A549 (cell line): ENCODE data around the gene GRIK1. TPM values are rescaled to one million over a fixed set of nuclear protein-coding genes. Genes with fewer than 3 reads are reported as not detected.

Experiments used
- ATAC-seq, 2 experiments: fragments of 200-7000 bp in 1 of 2; fragments of >200 bp in 1 of 2; cut with Nextera tagmentation in 1 of 2; cut with Tn5 transposase in 1 of 2; 3 replicates each; pipeline versions ENCODE4 v1.8.0 to v1.9.1; 2018 to 2020; ENCODE audit warnings: mild to moderate bottlenecking in 1 of 2, moderate library complexity in 1 of 2
- CTCF ChIA-PET: fragments of 300-600 bp; sonication (Branson Sonifier 250); formaldehyde crosslinking; extraction: SDS; loops from one replicate; lab custom pipeline; 2021; ENCODE audit warnings: antibody characterized with exemption, inconsistent platforms; lab: Yijun Ruan, JAX
- POLR2A ChIA-PET: fragments of 350-600 bp; formaldehyde crosslinking; extraction: SDS; loops from one replicate; lab custom pipeline; 2021; ENCODE audit warnings: antibody characterized with exemption, inconsistent platforms; lab: Yijun Ruan, JAX
- DNase-seq, 2 experiments: peaks; one replicate each; pipeline versions ENCODE4 v3.0.0 to v3.0.0-alpha.2; 2011 to 2016; ENCODE audit warnings: low read depth in 1 of 2, low spot score in 1 of 2
- FAIRE-seq: peaks from 2 replicates; lab custom pipeline; 2011; peaks lifted over from hg19 to GRCh38; lab: Jason Lieb, UNC
- H3K27ac ChIP-seq, 2 experiments: fragments of >200 bp; sonication (Bioruptor Twin); formaldehyde crosslinking; 3 replicates each; pipeline ENCODE4 v1.5.1; 2016 to 2017
- H3K4me1 ChIP-seq: fragments of >200 bp; sonication (Bioruptor Twin); formaldehyde crosslinking; 3 replicates; pipeline ENCODE4 v1.6.1; 2016
- H3K4me2 ChIP-seq: fragments of >200 bp; sonication (Bioruptor Twin); formaldehyde crosslinking; 3 replicates; pipeline ENCODE4 v1.6.1; 2016
- H3K4me3 ChIP-seq: fragments of >200 bp; sonication (Bioruptor Twin); formaldehyde crosslinking; 3 replicates; pipeline ENCODE4 v1.5.1; 2016
- H3K9me3 ChIP-seq: fragments of >200 bp; sonication (Bioruptor Twin); formaldehyde crosslinking; 3 replicates; pipeline ENCODE4 v1.6.1; 2016
- ATOH8 ChIP-seq: fragments of 250-450 bp; sonication (Bioruptor Pico); IDR thresholded peaks from 2 replicates; pipeline ENCODE4 v1.5.0; 2020; ENCODE audit warnings: low read depth, mild to moderate bottlenecking, moderate library complexity
- BHLHE40 ChIP-seq: IDR thresholded peaks from 2 replicates; pipeline ENCODE4 v1.6.1; 2012; ENCODE audit warnings: low read depth, low read length, inconsistent platforms
- CHD2 ChIP-seq: fragments of 150-350 bp; IDR thresholded peaks from 2 replicates; pipeline ENCODE4 v1.6.1; 2014; ENCODE audit warnings: low read length; ENCODE audit not compliant: partially characterized antibody
- E2F6 ChIP-seq: IDR thresholded peaks from 2 replicates; pipeline ENCODE4 v1.6.1; 2012; ENCODE audit warnings: low read depth, borderline replicate concordance
- EHF ChIP-seq: fragments of 250-450 bp; sonication (Bioruptor Pico); IDR thresholded peaks from 2 replicates; pipeline ENCODE4 v1.5.0; 2020; ENCODE audit warnings: mild to moderate bottlenecking
- EP300 ChIP-seq, 2 experiments: fragments of >200 bp; sonication (Bioruptor Twin); formaldehyde crosslinking; IDR thresholded peaks; 2 replicates in 1 of 2; 3 replicates in 1 of 2; pipeline ENCODE4 v1.6.1; 2016 to 2017
- ESRRA ChIP-seq: fragments of 150-350 bp; IDR thresholded peaks from 2 replicates; pipeline ENCODE4 v1.6.1; 2014; ENCODE audit warnings: mild to moderate bottlenecking, low read length, borderline replicate concordance
- FOSL2 ChIP-seq, 2 experiments: fragments of 450-650 bp in 1 of 2; fragments of >200 bp in 1 of 2; sonication (Bioruptor Twin) in 1 of 2; formaldehyde crosslinking; IDR thresholded peaks; 2 replicates each; pipeline versions ENCODE4 v1.5.0 to v1.6.1; 2016 to 2020; ENCODE audit warnings: mild to moderate bottlenecking in 1 of 2, moderate library complexity in 1 of 2
- FOXS1 ChIP-seq: fragments of 250-450 bp; sonication (Bioruptor Pico); IDR thresholded peaks from 2 replicates; pipeline ENCODE4 v1.5.0; 2020; ENCODE audit warnings: mild to moderate bottlenecking, moderate library complexity
- JUNB ChIP-seq: fragments of >200 bp; sonication (Bioruptor Twin); formaldehyde crosslinking; IDR thresholded peaks from 2 replicates; pipeline ENCODE4 v1.6.1; 2016
- KDM5A ChIP-seq: fragments of 200-600 bp; sonication (generic); IDR thresholded peaks from 2 replicates; pipeline ENCODE4 v1.6.1; 2016; ENCODE audit warnings: antibody characterized with exemption, mild to moderate bottlenecking
- MAZ ChIP-seq: fragments of 150-350 bp; IDR thresholded peaks from 2 replicates; pipeline ENCODE4 v1.6.1; 2014; ENCODE audit warnings: antibody characterized with exemption, low read depth, low read length, borderline replicate concordance
- NFE2L2 ChIP-seq: fragments of 150-350 bp; conservative IDR thresholded peaks from 2 replicates; pipeline ENCODE4 v1.6.1; 2014; ENCODE audit warnings: low read length
- NPAS2 ChIP-seq: fragments of 250-450 bp; sonication (Bioruptor Pico); IDR thresholded peaks from 2 replicates; pipeline ENCODE4 v1.8.0; 2022; ENCODE audit warnings: mild to moderate bottlenecking, moderate library complexity, borderline replicate concordance
- NR3C1 ChIP-seq: fragments of >200 bp; sonication (Bioruptor Twin); formaldehyde crosslinking; IDR thresholded peaks from 3 replicates; pipeline ENCODE4 v1.6.1; 2017
- TP53 ChIP-seq: fragments of 250-450 bp; sonication (Bioruptor Pico); IDR thresholded peaks from 2 replicates; pipeline ENCODE4 v1.5.0; 2021; ENCODE audit warnings: mild to moderate bottlenecking, moderate library complexity
- ZC3H11A ChIP-seq: fragments of 450-650 bp; IDR thresholded peaks from 2 replicates; pipeline ENCODE4 v1.6.1; 2014; ENCODE audit warnings: antibody characterized with exemption, mild to moderate bottlenecking
- ZFP36 ChIP-seq: fragments of 450-650 bp; IDR thresholded peaks from 2 replicates; pipeline ENCODE4 v1.6.1; 2014; ENCODE audit warnings: borderline replicate concordance; ENCODE audit not compliant: partially characterized antibody
- WGBS: methylation state at CpG from one replicate; pipeline ENCODE4 v1.1.6; 2017; ENCODE audit errors: missing lambda C conversion rate; 5-methylcytosine and 5-hydroxymethylcytosine counted together
- polyA plus RNA-seq, 4 experiments: library from polyadenylated mRNA; depleted of rRNA in 3 of 4; stranded (reverse); fragments of >200 nt; fragmentation: RNase III in 1 of 4; extraction: RNeasy Plus Mini Kit Qiagen cat#74134 plus additional on column Dnase treatment in 1 of 4; gene quantifications; 2 replicates in 3 of 4; 3 replicates in 1 of 4; pipeline ENCODE4 v1.2.3, GENCODE V29; 2011 to 2017
- TF ChIP-seq, protein P1 (sequence below): fragments of 200-600 bp; sonication (generic); IDR thresholded peaks from 2 replicates; pipeline ENCODE4 v1.6.1; 2016; ENCODE audit warnings: antibody characterized with exemption, mild to moderate bottlenecking, moderate library complexity

GRIK1 gene
- polyA plus RNA-seq, 2 of the 4 experiments (the other 2 are of a cell fraction): not detected

DNA sequence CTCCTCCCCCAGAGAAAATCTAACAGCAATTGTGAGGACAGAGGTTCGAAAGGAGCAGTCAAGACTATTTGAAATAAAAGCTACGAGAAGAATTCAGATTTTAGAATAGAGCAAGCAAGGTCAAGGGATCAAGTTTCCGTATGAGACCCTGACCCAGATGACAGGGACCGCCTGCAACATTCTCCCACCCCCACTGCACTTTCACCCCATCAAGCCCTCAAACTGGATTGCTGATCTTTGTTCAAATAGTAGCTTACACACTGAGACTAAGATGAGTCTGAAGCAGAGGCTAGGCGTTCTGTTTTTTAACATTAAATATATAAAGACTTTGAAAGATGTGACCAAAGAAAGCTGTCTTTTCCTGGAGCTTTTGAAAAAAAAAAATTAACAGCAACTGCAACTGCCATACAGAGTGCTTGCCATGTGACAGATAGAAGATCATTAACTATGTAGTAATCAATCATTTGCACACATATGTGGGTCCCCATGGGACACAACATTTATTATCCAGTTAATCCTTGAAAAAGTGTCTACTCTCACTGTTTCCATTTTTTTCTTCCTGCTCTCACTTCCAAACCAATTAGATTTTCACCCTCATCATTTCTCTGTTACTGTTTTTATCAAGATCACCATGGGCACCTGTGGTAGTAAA lies 120.0 kb downstream of the GRIK1 start:
- Histone ChIP-seq H3K27ac (no peak overlapping the region), H3K4me1 (no peaks in the 10 kb centered on the region), H3K4me3 (no peak overlapping the region), H3K4me2 (no peak overlapping the region), H3K9me3 (no peaks in the 10 kb centered on the region)
- ATAC-seq (no peak), FAIRE-seq (no peak), DNase-seq (no peak)
- no peak for TF ChIP-seq E2F6
- WGBS: 8% methylated on average over 5 of the region's 5 CpGs
- CTCF ChIA-PET: no interaction called here
- POLR2A ChIA-PET: no interaction called here

DNA sequence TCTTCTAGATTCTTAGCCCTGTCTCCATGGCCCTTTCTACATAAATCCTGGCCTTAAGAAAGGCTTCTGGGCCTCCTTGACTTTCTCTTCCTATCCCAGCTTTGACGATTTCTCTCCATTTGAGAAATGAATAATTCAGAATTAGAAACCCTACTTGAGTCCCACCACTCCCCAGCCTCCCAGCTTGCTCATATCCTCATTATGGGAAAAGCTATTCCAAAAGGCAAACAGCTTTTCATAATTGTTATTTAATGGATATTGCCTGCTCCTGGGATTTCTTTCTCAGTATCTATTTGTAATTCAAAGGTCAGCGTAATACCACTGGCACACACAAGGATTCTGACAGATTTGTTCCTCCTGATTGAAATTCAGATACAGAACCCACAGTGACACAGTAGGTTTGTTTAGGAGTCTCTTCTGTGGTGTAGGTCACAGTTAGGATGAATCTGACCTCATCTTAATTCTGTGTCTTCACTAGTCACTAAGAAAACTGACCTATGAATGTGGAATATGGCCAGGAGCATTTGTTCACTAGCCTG lies 121.3 kb downstream of the GRIK1 start:
- 12% methylated on average over 2 of the region's 2 CpGs for WGBS
- ATAC-seq (no peak), DNase-seq (no peak)
- no peak overlapping the region for H3K4me2 ChIP-seq
- H3K4me1 ChIP-seq: no peaks in the 10 kb centered on the region
- CTCF ChIA-PET: no interaction called here
- H3K27ac ChIP-seq: no peak overlapping the region
- TF ChIP-seq CHD2 (no peak), TP53 (CRISPR knock-in tag) (no peak), BHLHE40 (no peak)
- TF ChIP-seq, all 56 proteins: peak for 0
- FAIRE-seq: no peak
- POLR2A ChIA-PET: no interaction called here
- no peaks in the 10 kb centered on the region for H3K9me3 ChIP-seq
- H3K4me3 ChIP-seq: no peak overlapping the region

- H3K9me3 ChIP-seq: no peaks in the 10 kb centered on the region
- ATAC-seq: no peak
- 0% methylated on average over 3 of the region's 3 CpGs for WGBS
- no peaks in the 10 kb centered on the region for H3K4me1 ChIP-seq
- TF ChIP-seq EHF (CRISPR knock-in tag) (no peak), ZC3H11A (no peak), ZFP36 (no peak), NPAS2 (CRISPR knock-in tag) (no peak), MAZ (no peak), BHLHE40 (no peak), JUNB (no peak), NR3C1 (no peak), FOXS1 (CRISPR knock-in tag) (no peak), EP300 (IDR thresholded peaks at IDR 0.05) (no peak), KDM5A (no peak), ATOH8 (no peak), NFE2L2 (no peak), FOSL2 (IDR thresholded peaks at IDR 0.05) (no peak), FOSL2 (CRISPR knock-in tag; IDR thresholded peaks at IDR 0.05) (no peak), ESRRA (no peak)
- TF ChIP-seq, protein P1, sequence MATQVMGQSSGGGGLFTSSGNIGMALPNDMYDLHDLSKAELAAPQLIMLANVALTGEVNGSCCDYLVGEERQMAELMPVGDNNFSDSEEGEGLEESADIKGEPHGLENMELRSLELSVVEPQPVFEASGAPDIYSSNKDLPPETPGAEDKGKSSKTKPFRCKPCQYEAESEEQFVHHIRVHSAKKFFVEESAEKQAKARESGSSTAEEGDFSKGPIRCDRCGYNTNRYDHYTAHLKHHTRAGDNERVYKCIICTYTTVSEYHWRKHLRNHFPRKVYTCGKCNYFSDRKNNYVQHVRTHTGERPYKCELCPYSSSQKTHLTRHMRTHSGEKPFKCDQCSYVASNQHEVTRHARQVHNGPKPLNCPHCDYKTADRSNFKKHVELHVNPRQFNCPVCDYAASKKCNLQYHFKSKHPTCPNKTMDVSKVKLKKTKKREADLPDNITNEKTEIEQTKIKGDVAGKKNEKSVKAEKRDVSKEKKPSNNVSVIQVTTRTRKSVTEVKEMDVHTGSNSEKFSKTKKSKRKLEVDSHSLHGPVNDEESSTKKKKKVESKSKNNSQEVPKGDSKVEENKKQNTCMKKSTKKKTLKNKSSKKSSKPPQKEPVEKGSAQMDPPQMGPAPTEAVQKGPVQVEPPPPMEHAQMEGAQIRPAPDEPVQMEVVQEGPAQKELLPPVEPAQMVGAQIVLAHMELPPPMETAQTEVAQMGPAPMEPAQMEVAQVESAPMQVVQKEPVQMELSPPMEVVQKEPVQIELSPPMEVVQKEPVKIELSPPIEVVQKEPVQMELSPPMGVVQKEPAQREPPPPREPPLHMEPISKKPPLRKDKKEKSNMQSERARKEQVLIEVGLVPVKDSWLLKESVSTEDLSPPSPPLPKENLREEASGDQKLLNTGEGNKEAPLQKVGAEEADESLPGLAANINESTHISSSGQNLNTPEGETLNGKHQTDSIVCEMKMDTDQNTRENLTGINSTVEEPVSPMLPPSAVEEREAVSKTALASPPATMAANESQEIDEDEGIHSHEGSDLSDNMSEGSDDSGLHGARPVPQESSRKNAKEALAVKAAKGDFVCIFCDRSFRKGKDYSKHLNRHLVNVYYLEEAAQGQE: no peak
- H3K4me2 ChIP-seq: no peak overlapping the region
- no peak overlapping the region for H3K4me3 ChIP-seq
- POLR2A ChIA-PET: no interaction called here
- CTCF ChIA-PET: interaction anchor here (0.5 kb wide), 1 partner anchor 903 kb away, joined by 3 read pairs; no protein-coding TSS in a partner anchor
- no peak for FAIRE-seq
- no peak for DNase-seq
- no peak overlapping the region for H3K27ac ChIP-seq
Measured at GRCh38 chr21:29817450-29817849, 122.3 kb downstream of the GRIK1 start.
